Chondrocyte (in vitro differentiated cells): ENCODE measurements around the gene SCN11A. TPM values are rescaled to one million over a fixed set of nuclear protein-coding genes. Genes with fewer than 3 reads are reported as not detected.

Experiments used
- DNase-seq: peaks from one replicate; pipeline ENCODE4 v3.0.0; 2021; ENCODE audit warnings: mixed read lengths, low spot score
- H3K27ac Mint-ChIP-seq: one replicate; pipeline ENCODE4 v1.8.0; 2021; ENCODE audit warnings: mild to moderate bottlenecking, moderate library complexity, mixed read lengths; ENCODE audit not compliant: unreplicated experiment
- H3K27me3 Mint-ChIP-seq: 2 replicates; pipeline ENCODE4 v1.8.0; 2021; ENCODE audit warnings: low read depth, mixed read lengths
- H3K36me3 Mint-ChIP-seq: 2 replicates; pipeline ENCODE4 v1.8.0; 2021; ENCODE audit warnings: low read depth, mixed read lengths
- H3K4me1 Mint-ChIP-seq: 2 replicates; pipeline ENCODE4 v1.8.0; 2021; ENCODE audit warnings: low read depth, mild to moderate bottlenecking, mixed read lengths
- H3K4me3 Mint-ChIP-seq: one replicate; pipeline ENCODE4 v1.8.0; 2021; ENCODE audit warnings: mild to moderate bottlenecking, moderate library complexity, mixed read lengths; ENCODE audit not compliant: unreplicated experiment
- H3K9me3 Mint-ChIP-seq: 2 replicates; pipeline ENCODE4 v1.8.0; 2021; ENCODE audit warnings: low read depth, mixed read lengths
- CTCF ChIP-seq: fragments of 200-600 bp; sonication (generic); IDR thresholded peaks from 2 replicates; pipeline ENCODE4 v1.5.0; 2021; ENCODE audit warnings: antibody characterized with exemption, mild to moderate bottlenecking, moderate library complexity
- total RNA-seq: library from RNA; stranded (reverse); gene quantifications from 3 replicates; pipeline ENCODE4 v1.2.1, GENCODE V29; 2021

The SCN11A gene
- total RNA-seq, 1 donor from 2014 or later, result 0.07 TPM

DNA sequence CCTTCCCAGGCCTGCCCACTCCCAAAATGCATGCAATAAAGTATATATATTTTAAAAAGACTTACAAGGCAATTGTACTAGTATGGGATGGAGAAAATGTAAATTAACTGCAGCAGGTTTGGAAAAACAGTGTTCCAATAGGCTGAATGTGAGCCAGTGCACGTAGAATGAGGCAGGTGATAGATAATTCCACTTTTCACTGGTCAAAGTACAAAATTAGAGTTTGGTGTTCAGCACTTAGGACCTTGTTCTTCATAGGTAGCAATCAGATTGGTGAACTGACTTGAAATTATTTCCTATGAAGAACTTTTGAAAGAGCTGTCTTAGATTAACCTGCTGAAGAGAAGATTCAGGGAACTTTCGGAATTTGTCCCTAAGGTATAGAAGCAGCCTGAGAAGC is 2.0 kb upstream of the SCN11A start:
- DNase-seq, result no peak
- TF ChIP-seq CTCF, result no peak

GRCh38 chr3:39052583-39052982 is 839 bp upstream of the SCN11A start:
- Mint-ChIP-seq H3K4me3 (peak overlapping the region; percentile 89), H3K36me3 (no peaks in the 10 kb centered on the region), H3K9me3 (no peaks in the 10 kb centered on the region)

More for the DNA sequence above, 2.0 kb upstream of the SCN11A start:
- Mint-ChIP-seq H3K9me3 (no peaks in the 10 kb centered on the region), H3K27me3 (peaks cover 2% of the 10 kb centered on the region), H3K27ac (no peak overlapping the region), H3K36me3 (no peaks in the 10 kb centered on the region), H3K4me3 (no peak overlapping the region), H3K4me1 (peaks cover 24% of the 10 kb centered on the region)

GRCh38 chr3:39050029-39050428 is 1.7 kb downstream of the SCN11A start:
- no peak for TF ChIP-seq CTCF
- Mint-ChIP-seq H3K36me3 (no peaks in the 10 kb centered on the region), H3K4me3 (no peak overlapping the region), H3K27ac (no peak overlapping the region), H3K4me1 (peaks cover 15% of the 10 kb centered on the region), H3K9me3 (no peaks in the 10 kb centered on the region), H3K27me3 (peaks cover 14% of the 10 kb centered on the region)
- no peak for DNase-seq

More at GRCh38 chr3:39052583-39052982, 839 bp upstream of the SCN11A start:
- Mint-ChIP-seq H3K27me3 (peaks cover 6% of the 10 kb centered on the region), H3K4me1 (peaks cover 24% of the 10 kb centered on the region), H3K27ac (peak overlapping the region; percentile 28)
- TF ChIP-seq CTCF, result no peak
- DNase-seq, result no peak

DNA sequence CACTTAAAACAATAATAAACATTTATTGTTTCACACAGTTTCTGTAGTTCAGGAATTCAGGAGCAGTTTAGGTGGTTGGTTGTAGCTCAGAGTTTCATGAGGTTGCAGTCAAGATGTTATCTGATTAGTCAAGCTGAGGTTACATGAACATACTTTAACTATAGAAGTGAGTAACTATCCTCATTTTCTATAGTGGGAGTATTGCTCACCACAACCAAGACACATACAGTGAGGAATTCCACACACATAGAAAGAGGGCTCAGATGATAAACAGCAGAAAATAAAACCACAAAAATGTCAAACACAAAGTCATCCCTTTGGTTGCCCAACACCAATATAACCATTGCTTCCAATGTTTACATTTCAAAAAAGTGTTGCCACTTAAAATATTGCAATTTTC is 13.6 kb downstream of the SCN11A start:
- Mint-ChIP-seq H3K36me3 (peaks cover 7% of the 10 kb centered on the region), H3K27me3 (peaks cover 23% of the 10 kb centered on the region), H3K9me3 (peaks cover 32% of the 10 kb centered on the region), H3K4me1 (no peaks in the 10 kb centered on the region), H3K4me3 (no peak overlapping the region), H3K27ac (no peak overlapping the region)
- no peak for DNase-seq
- TF ChIP-seq CTCF, result no peak

DNA sequence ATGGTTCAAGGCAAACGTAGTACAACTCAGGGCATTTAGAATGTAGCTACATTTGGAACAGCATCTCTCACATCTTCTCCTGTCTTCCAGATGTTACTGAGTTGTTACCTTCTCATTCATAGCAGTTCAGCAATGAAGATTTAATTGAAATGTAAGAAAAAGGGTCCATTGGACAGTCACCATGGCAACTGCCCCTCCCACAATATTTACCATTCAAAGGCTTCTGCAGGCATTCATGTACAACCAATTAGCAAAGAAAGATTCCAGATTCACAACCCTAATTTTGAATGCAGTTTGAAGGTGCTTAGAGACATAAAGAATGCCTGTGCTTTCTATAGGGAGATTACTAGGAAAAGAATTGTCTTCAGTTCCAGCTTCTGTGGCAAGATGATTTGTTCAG is 22.2 kb downstream of the SCN11A start:
- no peak overlapping the region for H3K27ac Mint-ChIP-seq
- H3K27me3 Mint-ChIP-seq, result peaks cover 28% of the 10 kb centered on the region
- peaks cover 7% of the 10 kb centered on the region for H3K9me3 Mint-ChIP-seq
- no peaks in the 10 kb centered on the region for H3K4me1 Mint-ChIP-seq
- no peak for TF ChIP-seq CTCF
- no peak overlapping the region for H3K4me3 Mint-ChIP-seq
- H3K36me3 Mint-ChIP-seq, result peaks cover 4% of the 10 kb centered on the region
- DNase-seq, result no peak
